ENCODE results near the gene VOPP1. TPM values are rescaled to one million over a fixed set of nuclear protein-coding genes. Genes with fewer than 3 reads are reported as not detected.

VOPP1 gene
- polyA plus RNA-seq, 1 donor = 54.7 TPM

GRCh38 chr7:55556492-55556891 lies 15.8 kb downstream of the VOPP1 start:
- no peak for DNase-seq

- DNase-seq = no peak
Observed at GRCh38 chr7:55556031-55556430, 16.3 kb downstream of the VOPP1 start.

GRCh38 chr7:55555160-55555559 lies 17.1 kb downstream of the VOPP1 start:
- DNase-seq = no peak

- DNase-seq = no peak
Observed at GRCh38 chr7:55554038-55554437, 18.3 kb downstream of the VOPP1 start.

GRCh38 chr7:55553024-55553345 lies 19.3 kb downstream of the VOPP1 start:
- DNase-seq = no peak

- peak; percentile 67 for DNase-seq
Observed at GRCh38 chr7:55552320-55553023, 19.8 kb downstream of the VOPP1 start.

- DNase-seq = no peak
Observed at GRCh38 chr7:55550841-55551537, 21.3 kb downstream of the VOPP1 start.

- no peak for DNase-seq
Observed at GRCh38 chr7:55550010-55550663, 22.2 kb downstream of the VOPP1 start.

GRCh38 chr7:55549457-55549856 lies 22.8 kb downstream of the VOPP1 start:
- no peak for DNase-seq

- no peak for DNase-seq
Observed at GRCh38 chr7:55548295-55548731, 24.0 kb downstream of the VOPP1 start.

GRCh38 chr7:55546814-55547213 lies 25.5 kb downstream of the VOPP1 start:
- no peak for DNase-seq

- DNase-seq = no peak
Observed at GRCh38 chr7:55545496-55545895, 26.8 kb downstream of the VOPP1 start.

- DNase-seq = no peak
Observed at GRCh38 chr7:55540226-55540858, 32.0 kb downstream of the VOPP1 start.

- no peak for DNase-seq
Observed at GRCh38 chr7:55539380-55539779, 32.9 kb downstream of the VOPP1 start.

- DNase-seq = no peak
Observed at GRCh38 chr7:55538538-55538937, 33.8 kb downstream of the VOPP1 start.

- no peak for DNase-seq
Observed at GRCh38 chr7:55537458-55537990, 34.8 kb downstream of the VOPP1 start.

GRCh38 chr7:55536619-55537457 lies 35.5 kb downstream of the VOPP1 start:
- DNase-seq = no peak

GRCh38 chr7:55535617-55536016 lies 36.7 kb downstream of the VOPP1 start:
- DNase-seq = no peak

GRCh38 chr7:55534916-55535590 lies 37.2 kb downstream of the VOPP1 start:
- DNase-seq = no peak

- DNase-seq = no peak
Observed at GRCh38 chr7:55534262-55534915, 37.9 kb downstream of the VOPP1 start.

GRCh38 chr7:55533729-55534080 lies 38.6 kb downstream of the VOPP1 start:
- DNase-seq = no peak
